NCI-H2029 treated with DMSO at 0.1 percent for 48 hours (cell line): ENCODE measurements around the gene DOHH.

Source experiments
- DNase-seq: peaks from one replicate; lab custom pipeline; 2025; lab: John Stamatoyannopoulos, UW

The DOHH gene

DNA sequence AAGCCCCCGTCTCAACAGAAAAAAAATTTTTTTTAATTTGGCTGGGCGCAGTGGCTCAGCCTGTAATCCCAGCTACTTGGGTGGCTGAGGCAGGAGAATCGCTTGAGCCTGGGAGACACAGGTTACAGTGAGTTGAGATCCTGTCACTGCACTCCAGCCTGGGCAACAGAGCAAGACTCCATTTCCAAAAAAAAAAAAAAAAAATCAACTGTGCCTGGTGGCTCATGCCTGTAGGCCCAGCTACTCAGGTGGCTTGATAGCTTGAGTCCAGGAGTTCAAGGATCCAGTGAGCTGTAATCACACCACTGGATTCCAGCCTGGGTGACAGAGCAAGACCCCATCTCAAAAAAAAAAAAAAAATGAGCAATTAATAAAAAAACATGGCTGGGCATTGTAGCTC lies 1.3 kb upstream of the DOHH start:
- DNase-seq, result no peak

DNA sequence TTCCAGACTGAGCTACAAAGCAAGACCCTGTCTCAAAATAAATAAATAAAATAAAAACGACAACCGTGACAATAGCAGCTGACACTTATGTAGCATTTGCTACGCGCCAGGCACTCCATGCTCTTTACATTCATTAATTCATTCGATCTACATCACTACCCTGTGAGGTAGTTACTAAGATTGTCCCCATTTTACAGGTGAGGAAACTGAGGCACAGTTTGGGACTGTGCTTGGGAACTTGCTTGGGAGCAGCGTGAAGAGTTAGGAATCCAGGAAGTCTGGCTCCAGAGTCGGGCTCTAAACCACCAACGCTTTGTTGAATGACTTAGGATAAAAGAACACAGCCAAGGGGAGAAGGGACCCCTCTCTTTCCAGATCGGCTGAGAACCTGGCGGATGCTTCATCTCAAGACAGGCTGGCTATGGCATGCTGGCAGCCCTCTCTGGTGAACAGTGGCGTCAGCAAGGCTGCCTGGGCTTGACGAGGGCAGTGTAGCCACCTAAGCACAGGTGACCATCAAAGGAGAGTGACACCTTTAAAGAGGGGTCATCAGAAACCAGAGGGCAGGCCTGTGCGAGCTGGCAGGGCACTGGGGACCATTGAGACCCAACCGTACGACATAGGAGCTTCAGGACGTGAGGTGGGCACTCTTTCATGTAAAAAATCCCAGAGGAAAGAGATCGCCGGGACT lies 591 bp downstream of the DOHH start:
- no peak for DNase-seq

DNA sequence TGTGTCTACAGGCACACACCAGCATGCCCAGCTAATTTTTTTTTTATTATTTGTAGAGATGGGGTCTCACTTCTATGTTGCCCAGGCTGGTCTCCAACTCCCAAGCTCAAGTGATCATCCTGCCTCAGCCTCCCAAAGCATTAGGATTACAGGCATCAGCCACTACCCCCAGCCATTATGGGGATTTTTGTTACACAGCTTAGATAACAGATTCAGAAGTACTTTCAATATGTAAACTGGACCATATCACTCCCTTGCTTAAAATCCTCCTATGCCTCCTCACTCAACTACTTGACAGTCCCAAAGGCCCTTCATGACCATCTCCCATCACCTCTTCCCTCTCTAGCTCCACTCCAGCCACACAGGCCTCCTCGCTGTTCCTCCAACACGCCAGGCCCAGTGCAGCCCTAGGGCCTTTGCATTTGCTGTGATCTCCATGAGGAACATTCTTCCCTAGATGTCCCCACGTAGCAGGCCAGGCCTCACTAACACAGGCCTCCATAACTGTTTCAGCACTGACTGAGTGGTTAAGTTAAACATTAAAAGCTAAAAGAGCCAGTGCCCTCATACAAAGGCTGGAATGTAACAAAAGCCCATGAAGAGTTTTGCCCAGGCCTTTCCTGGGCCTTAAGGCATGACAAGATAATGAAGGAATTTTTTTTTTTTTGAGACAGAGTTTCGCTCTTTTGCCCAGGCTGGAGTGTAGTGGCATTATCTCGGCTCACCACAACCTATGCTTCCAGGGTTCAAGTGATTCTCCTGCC lies 2.5 kb downstream of the DOHH start:
- no peak for DNase-seq

DNA sequence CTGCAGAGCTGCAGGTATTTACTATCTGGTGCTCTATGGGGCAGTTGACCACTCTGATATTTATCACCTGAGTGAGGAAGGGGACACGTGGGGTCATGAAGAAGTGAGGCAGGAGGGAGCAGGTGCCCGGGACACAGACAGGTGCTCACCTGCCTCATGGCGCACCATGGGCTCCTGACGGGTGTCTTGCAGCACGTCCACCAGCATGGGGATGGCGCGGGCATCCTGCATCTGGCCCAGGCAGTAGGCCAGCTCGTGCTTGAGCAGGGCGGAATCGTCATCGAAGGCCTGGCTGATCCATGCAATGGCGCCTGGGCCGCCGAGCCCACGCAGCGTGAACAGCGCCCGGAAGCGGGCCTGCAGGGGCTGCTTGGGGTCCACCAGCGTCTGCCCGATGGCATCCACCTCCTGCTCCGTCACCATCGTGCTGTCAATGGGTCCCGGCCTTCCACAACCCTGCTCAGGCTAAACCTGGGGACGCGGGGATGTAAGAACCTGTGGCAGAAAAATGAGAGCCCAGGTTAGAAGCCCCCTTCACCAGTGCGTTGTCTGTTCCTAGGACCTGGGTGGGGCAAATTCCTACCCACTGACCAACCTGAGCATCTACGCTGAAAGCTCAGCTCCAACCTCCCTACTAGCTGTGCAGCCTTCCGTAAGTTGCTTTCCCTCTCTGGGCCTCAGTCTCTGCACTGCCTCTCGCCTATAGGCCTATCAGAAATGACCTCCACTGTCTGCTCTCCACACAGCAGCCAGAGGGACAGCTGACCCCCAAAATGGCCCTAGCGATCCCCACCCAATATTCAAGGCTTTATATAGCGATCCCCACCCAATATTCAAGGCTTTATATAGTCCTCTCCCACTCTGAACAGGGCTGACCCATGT lies 3.8 kb downstream of the DOHH start:
- DNase-seq, result no peak

DNA sequence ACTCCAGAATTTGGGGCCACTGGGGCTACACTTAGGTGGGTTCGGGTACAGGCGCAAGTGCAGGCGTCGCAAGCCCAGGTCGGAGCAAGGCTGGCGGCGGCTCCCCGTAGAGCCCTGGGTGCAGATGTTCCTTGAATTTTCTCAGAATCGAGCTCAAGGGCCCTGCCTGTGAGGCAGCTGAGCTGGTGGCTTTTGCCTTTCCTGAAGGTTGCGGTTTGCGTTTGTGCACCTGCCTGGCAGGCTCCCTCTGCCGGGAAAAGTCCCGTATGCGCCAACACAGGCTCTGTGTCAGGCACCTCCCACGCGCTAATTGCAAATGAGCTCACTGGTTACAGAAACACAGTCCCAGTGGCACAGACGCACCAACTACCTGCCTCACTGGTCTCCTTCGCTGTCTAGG lies 5.9 kb downstream of the DOHH start:
- DNase-seq, result no peak

DNA sequence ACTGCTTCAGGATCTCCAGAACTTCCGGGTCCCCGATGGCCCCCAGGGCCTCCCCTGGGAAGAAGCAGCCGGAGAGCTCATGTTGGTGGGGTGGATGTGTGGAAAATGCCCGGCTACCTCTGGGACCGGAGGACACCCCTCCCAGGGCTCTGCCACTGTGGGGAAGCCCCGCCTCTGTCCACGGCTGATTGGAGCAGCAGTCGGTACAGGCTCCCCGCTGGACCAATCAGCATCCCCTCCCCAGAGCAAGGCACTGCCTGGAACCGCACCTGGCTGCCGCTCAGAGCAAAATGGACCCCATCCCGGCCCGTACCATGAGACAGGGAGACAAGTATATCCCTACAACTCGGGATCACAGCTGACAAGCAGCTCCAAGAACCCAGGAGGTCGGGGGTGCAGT lies 6.4 kb downstream of the DOHH start:
- DNase-seq, result no peak

DNA sequence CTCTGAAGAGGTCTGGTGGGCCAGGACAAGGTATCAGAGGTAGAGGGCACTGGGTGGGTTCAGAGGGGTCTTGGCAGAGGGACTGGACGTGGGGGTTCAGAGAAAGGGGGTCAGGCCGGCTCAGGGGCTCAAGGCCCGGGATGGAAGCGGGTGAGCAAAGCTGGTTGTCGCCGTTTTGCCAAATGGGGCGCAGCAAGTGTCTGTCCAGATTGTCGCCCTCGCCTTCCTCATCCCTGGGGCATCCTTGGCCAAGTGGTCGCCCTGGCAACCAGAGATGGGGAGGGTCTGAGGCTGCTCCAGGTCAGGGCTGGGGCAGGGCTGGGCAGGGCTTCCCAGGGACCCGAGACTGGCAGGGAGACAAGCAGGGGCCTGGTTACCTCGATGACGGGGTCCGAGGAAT lies 6.8 kb downstream of the DOHH start:
- no peak for DNase-seq

DNA sequence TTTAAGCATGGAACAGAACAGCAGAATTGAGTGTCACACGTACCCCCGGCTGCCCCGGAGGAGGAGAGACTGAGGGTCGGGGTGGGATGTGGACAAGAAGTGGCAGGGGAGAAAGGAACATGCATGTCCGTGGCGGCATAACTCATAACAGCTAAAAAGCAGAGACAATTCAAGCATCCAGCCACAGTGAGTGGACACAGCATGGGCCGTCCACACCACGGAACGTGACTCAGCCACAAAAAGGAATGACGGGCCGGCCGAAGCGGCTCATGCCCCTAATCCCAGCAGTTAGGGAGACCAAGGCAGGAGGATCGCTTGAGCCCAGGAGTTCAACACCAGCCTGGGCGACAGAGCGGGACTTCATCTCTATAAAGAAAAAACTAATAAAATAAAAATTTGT lies 7.6 kb downstream of the DOHH start:
- no peak for DNase-seq

DNA sequence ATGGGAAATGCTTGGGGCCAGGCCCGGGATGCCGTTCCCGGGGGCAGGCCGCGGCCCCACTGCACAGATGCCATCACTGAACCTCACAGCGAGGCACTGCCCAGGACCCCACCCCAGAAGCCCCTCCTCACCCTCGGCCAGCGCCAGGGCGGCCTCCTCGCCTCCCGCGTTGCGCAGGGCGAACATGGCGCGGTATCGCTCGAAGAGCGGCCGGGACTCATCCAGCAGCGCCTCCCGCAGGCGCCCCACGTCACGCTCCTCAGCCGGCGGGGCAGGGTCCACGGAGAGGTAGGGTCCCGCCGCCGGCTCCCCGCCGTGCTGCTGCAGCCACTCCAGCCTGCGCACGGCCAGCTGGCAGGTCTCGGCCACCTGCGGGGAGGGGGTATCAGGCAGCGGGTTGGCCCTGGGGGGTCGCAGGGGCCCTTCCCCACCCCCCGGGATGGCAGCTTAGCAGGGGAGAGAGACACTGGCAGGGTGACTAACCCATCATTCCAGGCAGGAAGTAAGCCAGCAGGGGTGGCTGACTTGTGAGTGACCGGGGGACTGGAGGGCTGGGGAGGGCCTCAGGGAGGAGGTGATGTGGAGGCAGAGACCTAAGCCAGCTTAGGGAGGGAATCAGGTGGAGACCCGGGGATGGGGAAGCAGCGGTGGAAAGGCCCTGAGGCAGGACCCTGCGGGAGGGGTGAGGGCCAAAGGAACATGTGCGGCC lies 8.2 kb downstream of the DOHH start:
- DNase-seq, result no peak

DNA sequence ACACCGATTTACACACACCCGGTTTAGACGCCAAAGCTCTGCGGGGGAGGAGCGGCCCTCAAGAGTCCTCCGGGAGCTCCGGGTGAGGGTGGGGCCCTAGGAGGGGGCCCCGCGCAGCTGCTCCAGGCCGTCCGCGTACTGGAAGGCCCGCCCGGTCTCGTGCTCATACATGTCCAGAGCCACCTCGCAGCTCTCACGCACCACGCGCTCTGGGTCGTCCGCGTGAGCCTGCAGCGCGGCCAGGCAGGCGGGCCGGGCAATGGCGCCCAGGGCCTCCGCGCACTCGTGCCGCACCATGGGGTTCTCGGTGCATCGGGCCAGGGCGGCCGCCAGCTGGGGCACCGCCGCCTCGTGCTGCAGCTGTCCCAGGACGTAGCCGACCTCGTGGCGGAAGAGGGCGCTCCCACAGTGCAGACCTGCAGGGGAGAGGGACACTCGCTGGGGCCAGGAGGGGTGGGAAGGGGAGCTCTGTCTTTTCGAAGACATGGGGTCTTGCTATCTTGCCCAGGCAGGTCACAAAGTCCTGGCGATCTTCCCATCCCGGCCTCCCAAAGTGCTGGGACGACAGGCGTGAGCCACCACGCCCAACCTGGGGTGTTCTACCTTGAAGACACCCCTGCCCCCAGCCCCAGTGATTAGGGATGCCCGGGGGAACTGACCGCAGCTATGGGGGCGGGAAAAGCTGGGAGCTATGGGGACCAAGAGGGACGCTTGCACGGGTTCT lies 8.9 kb downstream of the DOHH start:
- DNase-seq, result no peak

DNA sequence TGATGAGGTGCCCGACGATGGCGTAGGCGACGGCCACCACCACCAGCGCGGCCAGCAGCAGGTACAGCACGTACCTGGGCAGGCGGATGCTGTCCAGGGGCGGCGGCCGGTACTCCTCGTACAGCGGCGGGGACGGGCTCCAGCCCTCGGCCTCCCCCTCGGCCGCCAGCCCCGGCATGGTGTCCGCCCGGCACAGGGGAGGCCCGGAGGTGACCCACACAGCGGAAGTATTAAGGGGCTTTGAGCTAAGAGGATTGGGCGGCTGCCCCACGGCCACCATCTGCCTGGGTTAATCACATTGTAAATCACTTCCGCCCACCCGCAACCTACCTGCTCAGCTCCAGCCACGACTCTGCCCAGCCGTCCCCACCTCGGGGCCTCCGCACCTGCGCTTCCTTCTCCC lies 17.2 kb downstream of the DOHH start, which contains the start of gene SMIM44:
Gene SMIM44 (minus strand): TSS at position 216 of the 403 bp plus-strand sequence. CDS start 38 bp downstream, at position 178.
- no peak for DNase-seq

DNA sequence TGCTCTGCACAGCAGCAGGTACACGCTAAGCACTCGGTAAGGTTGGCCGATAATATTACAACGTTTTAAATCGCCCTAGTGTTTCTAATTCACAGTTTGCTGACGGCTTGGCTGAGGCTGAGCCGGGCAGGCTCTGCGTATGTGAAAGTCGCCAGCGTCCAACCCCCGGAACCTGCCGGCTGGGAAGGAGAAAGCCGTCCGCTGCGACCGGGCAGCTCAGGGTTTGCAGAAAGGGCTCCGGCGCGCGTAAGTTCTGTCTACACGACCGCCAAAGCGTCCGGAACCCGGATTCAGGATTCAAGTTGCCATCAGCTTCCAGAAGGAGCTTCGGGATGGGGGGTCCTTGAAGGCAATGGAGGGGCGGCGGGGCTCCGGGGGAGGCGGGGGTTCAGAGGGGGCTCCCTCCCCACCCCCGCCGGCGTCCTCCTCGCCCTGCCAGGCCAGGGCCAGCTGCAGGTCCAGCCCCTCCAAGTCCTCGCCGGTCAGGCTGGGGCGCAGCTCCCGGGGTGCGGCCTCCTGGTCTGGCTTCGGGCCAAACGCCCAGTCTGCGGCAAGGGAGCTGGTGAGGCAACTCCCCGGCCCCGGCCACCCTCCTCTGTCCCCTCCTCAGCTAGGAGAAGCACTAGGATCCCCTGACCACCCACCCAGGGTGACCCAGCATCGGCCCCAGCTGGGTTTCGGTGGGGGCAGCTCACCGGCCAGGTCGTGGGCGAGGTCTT lies 17.8 kb downstream of the DOHH start:
- no peak for DNase-seq

DNA sequence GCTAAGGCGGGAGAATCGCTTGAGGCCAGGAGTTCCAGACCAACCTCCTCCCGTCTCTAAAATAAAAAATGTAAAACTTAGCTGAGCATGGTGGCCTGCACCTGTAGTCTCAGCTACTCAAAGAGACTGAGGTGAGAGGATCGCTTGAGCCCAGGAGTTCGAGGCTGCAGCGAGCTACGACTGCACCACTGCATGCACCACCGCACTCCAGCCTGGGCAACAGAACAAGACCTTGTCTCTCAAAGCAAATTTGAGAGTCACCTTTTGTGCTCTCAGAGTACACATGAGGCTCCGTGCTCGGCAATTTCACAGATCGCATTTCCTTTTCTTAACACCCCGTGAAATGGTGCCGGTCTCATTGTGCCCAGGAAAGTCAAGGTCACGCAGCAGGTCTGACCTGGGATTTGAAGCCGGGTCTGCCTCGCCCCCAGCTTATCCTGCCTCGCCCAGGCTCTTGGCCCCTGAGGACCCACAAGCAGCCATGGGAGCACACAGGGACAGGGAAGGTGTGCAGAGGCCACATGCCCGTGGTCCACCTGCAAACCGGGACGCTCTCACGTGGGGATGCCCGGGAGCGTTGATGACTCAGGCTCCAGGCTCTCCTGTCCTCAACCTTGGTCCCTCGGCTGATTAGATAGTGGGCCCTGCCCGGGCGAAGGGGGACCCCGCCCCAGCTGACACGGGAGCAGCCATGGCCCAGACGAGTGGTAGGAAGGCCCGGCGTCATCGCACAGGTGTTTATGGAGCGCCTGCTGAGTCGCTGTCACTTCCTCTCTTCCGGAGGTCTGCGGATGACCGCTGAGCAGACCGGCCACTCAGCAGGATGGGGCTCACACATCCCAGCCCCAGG lies 19.0 kb downstream of the DOHH start:
- no peak for DNase-seq

DNA sequence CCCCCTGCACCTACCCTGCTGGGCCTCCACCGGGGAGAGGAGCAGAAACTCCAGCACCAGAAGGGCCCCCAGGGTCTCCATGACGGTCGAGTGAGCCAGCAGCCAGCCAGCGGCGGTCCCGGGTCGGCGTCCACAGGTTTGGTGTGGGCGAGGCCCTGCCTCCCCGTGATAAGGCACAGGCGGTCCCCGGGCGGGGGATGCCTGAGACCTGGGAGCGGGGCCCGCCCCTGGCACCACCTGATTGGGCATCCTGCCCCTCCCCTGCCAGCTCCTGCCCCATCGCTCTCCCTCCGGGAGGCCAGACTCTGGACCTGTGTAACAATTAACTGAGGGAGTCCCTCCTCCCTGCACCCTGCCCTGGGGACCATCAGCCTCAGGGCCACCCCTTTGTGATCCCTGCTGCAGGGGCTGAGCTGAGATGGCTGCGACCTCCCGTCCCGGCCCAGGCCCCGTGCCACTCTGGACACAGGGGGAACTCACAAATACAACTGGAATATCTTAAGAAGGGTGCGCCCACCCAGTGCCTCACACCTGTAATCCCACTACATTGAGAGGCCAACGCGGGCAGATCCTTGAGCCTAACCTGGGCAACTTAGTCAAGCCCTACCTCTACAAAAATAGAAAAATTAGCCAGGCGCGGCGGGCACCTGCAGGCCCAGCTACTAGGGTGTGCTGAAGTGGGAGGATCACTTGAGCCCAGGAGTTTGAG lies 19.9 kb downstream of the DOHH start, which contains the start of gene SMIM24:
Gene SMIM24 (minus strand): TSS at position 143 of the 709 bp plus-strand sequence. CDS start 62 bp downstream, at position 81.
- DNase-seq, result no peak

DNA sequence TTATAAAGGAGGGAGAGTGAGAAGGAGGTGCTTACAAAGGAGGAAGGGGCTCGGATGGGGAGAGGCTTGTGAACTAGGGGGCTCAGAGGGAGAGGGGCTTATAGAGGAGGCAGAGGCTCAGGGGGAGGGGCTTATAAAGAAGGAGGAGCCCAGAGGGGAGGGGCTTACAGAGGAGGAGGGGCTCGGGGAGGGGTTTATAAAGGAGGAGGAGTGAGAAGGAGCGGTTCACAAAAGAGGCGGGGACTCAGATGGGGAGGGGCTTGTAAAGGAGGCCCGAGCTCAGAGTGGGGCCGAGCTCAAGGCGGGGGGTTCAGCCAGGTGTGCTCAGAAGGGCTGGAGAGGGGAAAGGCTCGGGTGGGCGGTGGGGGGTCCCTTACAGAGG lies 20.6 kb downstream of the DOHH start:
- DNase-seq, result no peak

DNA sequence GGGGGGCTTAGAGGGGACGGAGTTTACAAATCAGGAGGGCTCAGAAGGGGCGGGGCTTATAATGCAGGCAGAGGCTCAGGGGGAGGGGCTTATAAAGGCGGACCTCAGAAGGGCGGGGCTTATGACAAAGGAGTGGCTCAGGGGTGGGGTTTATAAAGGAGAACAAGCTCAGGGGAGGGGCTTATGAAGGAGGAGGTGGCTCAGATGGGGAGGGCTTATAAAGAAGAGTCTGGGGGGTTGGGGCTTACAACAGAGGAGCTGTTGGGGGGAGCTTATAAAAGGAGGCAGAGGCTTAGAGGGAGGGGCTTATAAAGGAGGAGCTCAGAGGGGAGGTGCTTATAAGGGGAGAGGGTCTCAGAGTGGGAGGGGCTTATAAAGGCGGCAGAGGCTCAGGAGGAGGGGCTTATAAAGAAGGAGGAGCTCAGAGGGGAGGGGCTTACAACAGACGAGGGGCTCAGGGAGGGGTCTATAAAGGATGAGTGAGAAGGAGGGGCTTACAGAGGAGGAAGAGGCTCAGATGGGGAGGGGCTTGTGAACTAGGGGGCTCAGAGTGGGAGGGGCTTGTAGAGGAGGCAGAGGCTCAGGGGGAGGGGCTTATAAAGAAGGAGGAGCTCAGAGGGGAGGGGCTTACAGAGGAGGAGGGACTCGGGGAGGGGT lies 21.2 kb downstream of the DOHH start:
- no peak for DNase-seq

DNA sequence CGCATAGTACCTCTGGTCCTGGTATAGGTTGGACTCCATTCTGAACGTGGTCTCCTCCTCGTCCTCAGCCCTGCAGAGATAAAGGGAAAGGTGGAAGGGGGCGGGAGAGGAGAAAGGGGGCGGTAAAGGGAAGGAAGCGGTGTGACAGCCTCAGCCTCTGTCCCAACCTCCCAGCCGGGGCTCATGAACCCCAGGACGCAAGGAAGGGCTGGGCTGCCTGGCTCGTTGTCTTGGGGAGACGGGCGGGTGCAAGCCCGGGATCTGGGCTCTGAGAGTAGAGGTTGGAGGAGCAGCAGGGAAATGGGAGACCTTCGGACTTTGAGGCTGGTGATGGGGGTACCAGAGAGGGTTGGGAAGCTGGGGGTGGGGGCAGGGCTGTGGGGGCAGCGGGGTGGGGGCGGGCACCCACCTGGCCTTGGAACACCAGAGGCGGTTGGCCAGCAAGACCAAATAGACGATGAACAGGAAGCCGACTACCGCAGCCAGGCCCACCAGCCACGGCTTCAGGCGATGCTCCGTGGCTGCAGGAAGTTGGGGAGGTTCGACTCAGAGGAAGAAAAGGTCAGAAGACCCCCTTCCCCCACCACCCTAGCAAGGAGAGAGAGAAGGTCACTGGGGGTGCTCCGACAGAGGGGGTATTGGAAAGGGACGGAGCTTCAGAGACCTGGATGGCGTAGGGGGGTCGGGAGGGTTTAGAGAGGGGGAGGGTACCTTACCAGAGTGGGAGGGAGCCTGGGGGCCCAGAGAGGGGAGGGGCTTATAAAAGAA lies 21.9 kb downstream of the DOHH start:
- DNase-seq, result no peak

DNA sequence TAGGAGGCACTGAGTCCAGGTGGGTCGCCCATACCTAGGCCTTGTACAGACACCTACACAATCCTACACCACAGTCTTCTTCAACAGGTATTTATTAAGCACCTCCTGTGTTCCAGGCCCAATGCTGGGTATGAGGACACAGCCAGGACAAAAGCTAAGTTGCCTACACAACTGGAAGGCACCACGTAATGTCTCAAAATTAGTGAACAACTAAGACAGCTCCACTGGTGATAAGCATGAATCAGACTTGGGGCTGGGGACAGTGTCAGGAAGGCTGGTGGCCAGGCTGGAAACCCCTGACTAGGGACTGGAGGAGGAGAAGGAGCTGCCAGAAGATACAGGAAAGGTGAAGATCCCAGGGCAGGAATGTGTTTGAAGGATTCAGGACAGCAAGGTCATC lies 22.5 kb downstream of the DOHH start:
- no peak for DNase-seq
